K562 (cell line): ENCODE results near the gene EIF5B. TPM values are rescaled to one million over a fixed set of nuclear protein-coding genes. Genes with fewer than 3 reads are reported as not detected.

Source experiments
- ATAC-seq: fragments of 200-7000 bp; cut with Tn5 transposase; 3 replicates; pipeline ENCODE4 v1.9.1; 2020; ENCODE audit warnings: moderate library complexity
- BruUV-seq: library from RNA; stranded (reverse); fragments of 400-500 nt; replicated peaks from 2 replicates; lab custom pipeline; 2021; lab: Mats Ljungman, UMichigan
- CTCF ChIA-PET: fragments of 300-600 bp; formaldehyde crosslinking; extraction: SDS; loops from one replicate; lab custom pipeline; 2021; ENCODE audit warnings: low intra/inter-chr PET ratio; lab: Yijun Ruan, JAX
- POLR2A ChIA-PET: fragments of 300-600, 350-650 bp; sonication (Branson Sonifier 250); formaldehyde crosslinking; extraction: SDS; loops from one replicate; lab custom pipeline; 2021; ENCODE audit warnings: antibody characterized with exemption, inconsistent platforms; lab: Yijun Ruan, JAX
- DNase-seq, 4 experiments: peaks; one replicate each; pipeline versions ENCODE4 v3.0.0 to v3.0.0-alpha.2; 2011 to 2018; ENCODE audit warnings: low spot score in 3 of 4, mixed read lengths in 3 of 4; ENCODE audit errors: extremely low read depth in 1 of 4
- FAIRE-seq: peaks from 2 replicates; lab custom pipeline; 2011; peaks lifted over from hg19 to GRCh38; lab: Jason Lieb, UNC
- H2AFZ ChIP-seq: 2 replicates; pipeline ENCODE4 v1.6.0; 2011; ENCODE audit warnings: low read depth, low read length, control low read depth, inconsistent platforms
- H3K27ac ChIP-seq: fragments of 200-600 bp; 3 replicates; pipeline ENCODE4 v1.8.0; 2011; ENCODE audit warnings: low read depth, mild to moderate bottlenecking, control low read depth, inconsistent platforms, low read length, moderate library complexity, mixed read lengths; ENCODE audit errors: extremely low read depth
- H3K27me3 ChIP-seq, 2 experiments: fragments of 300-600 bp in 1 of 2; 2 replicates in 1 of 2; 3 replicates in 1 of 2; pipeline versions ENCODE4 v1.6.0 to v1.8.0; 2011; ENCODE audit warnings: inconsistent platforms in 2 of 2, low read length in 2 of 2, mild to moderate bottlenecking in 1 of 2, mixed read lengths in 1 of 2, moderate library complexity in 1 of 2; ENCODE audit not compliant: control insufficient read depth in 2 of 2, insufficient read depth in 2 of 2
- H3K36me3 ChIP-seq: fragments of 300-600 bp; 3 replicates; pipeline ENCODE4 v1.8.0; 2011; ENCODE audit warnings: mild to moderate bottlenecking, low read length, inconsistent platforms; ENCODE audit not compliant: control insufficient read depth, insufficient read depth
- H3K4me1 ChIP-seq, 2 experiments: fragments of 200-600 bp in 1 of 2; replicated peaks in 1 of 2; 2 replicates in 1 of 2; 3 replicates in 1 of 2; pipeline versions ENCODE4 v1.5.1 to v1.8.0; 2011; ENCODE audit warnings: inconsistent platforms in 2 of 2, low read length in 2 of 2, mild to moderate bottlenecking in 1 of 2, mixed read lengths in 1 of 2, moderate library complexity in 1 of 2; ENCODE audit not compliant: control insufficient read depth in 2 of 2, insufficient read depth in 2 of 2
- H3K4me2 ChIP-seq: 2 replicates; pipeline ENCODE4 v1.6.1; 2011; ENCODE audit warnings: low read length, control low read depth, inconsistent platforms, mixed read lengths; ENCODE audit not compliant: insufficient read depth
- H3K4me3 ChIP-seq: fragments of 200-600 bp; sonication (generic), shearing (Covaris generic); 2 replicates; pipeline ENCODE4 v1.5.1; 2016; ENCODE audit warnings: control low read depth, inconsistent platforms
- H3K79me2 ChIP-seq: fragments of 200-600 bp; 3 replicates; pipeline ENCODE4 v1.8.0; 2011; ENCODE audit warnings: low read length, inconsistent platforms; ENCODE audit not compliant: control insufficient read depth, insufficient read depth
- H3K9ac ChIP-seq, 2 experiments: 2 replicates each; pipeline versions ENCODE4 v1.6.0 to v1.6.1; 2011; ENCODE audit warnings: low read depth in 2 of 2, low read length in 2 of 2, control low read depth in 1 of 2, inconsistent platforms in 1 of 2, mild to moderate bottlenecking in 1 of 2, mixed read lengths in 1 of 2; ENCODE audit not compliant: insufficient read depth in 1 of 2
- H3K9me1 ChIP-seq: one replicate; pipeline ENCODE4 v1.6.0; 2011; ENCODE audit warnings: inconsistent platforms, mild to moderate bottlenecking, low read length, moderate library complexity; ENCODE audit not compliant: control insufficient read depth, insufficient read depth
- H3K9me3 ChIP-seq: replicated peaks from 2 replicates; pipeline ENCODE4 v1.5.1; 2011; ENCODE audit warnings: low read depth, low read length, inconsistent platforms; ENCODE audit not compliant: control insufficient read depth, insufficient read depth
- H4K20me1 ChIP-seq: replicated peaks from 2 replicates; pipeline ENCODE4 v1.6.1; 2011; ENCODE audit warnings: low read length, inconsistent platforms, mixed read lengths; ENCODE audit not compliant: control insufficient read depth, insufficient read depth
- PATZ1 ChIP-seq: fragments of 250-450 bp; sonication (Bioruptor Pico); IDR thresholded peaks from 2 replicates; pipeline ENCODE4 v1.5.0; 2020; ENCODE audit warnings: mild to moderate bottlenecking, borderline replicate concordance
- POLR2H ChIP-seq: IDR thresholded peaks from 2 replicates; pipeline ENCODE4 v1.6.1; 2016; ENCODE audit warnings: missing genetic modification characterization, low read depth, mild to moderate bottlenecking, control low read depth, missing compliant biosample characterization, moderate library complexity
- RBM14 ChIP-seq: fragments of 200-400 bp; formaldehyde crosslinking; IDR thresholded peaks from 2 replicates; pipeline ENCODE4 v1.6.1; 2018; ENCODE audit warnings: low read depth, mild to moderate bottlenecking, low read length, moderate library complexity, borderline replicate concordance; ENCODE audit not compliant: insufficient read depth
- WHSC1 ChIP-seq: IDR thresholded peaks from one replicate; pipeline ENCODE4 v1.6.1; 2012; ENCODE audit warnings: low read length, control low read depth, inconsistent platforms
- ZNF146 ChIP-seq: IDR thresholded peaks from one replicate; pipeline ENCODE4 v1.6.1; 2018; ENCODE audit warnings: missing compliant biosample characterization; ENCODE audit not compliant: unreplicated experiment
- WGBS: fragments of 100-300 bp; shearing (Covaris generic); methylation state at CpG from one replicate; pipeline ENCODE4 v1.1.6; 2016; ENCODE audit warnings: low coverage, mixed read lengths; ENCODE audit not compliant: insufficient coverage; ENCODE audit errors: missing lambda C conversion rate; 5-methylcytosine and 5-hydroxymethylcytosine counted together
- in situ Hi-C: fragments of 300-500 bp; cut with MboI; formaldehyde crosslinking; loops from 4 replicates; pipeline ENCODE4 v1.15.0; 2018; ENCODE audit warnings: inconsistent platforms, mixed read lengths
- intact Hi-C: fragments of 100-400 bp; cut with micrococcal nuclease; formaldehyde crosslinking; loops from 2 replicates; pipeline ENCODE4 v1.14.2; 2022
- polyA plus RNA-seq, 8 experiments: library from polyadenylated mRNA; depleted of rRNA in 4 of 8; stranded (reverse) in 5 of 8; unstranded in 3 of 8; fragments of >200 nt; fragmentation: Nextera tagmentation in 2 of 8; fragmentation: Illumina TruSeq in 1 of 8; extraction: Ambion mirVana in 2 of 8; extraction: Trizol in 1 of 8; gene quantifications; 2 replicates each; pipeline versions ENCODE4 v1.2.1 to v1.2.3, GENCODE V29; 2011 to 2014; ENCODE audit warnings: inconsistent platforms in 1 of 8, missing spikeins in 1 of 8
- total RNA-seq, 7 experiments: library from RNA; depleted of rRNA in 6 of 7; stranded (reverse); fragments of >200 nt in 6 of 7; fragmentation: Illumina TruSeq in 2 of 7; extraction: Trizol in 2 of 7; gene quantifications; 2 replicates each; pipeline versions ENCODE4 v1.2.1 to v1.2.3, GENCODE V29; 2011 to 2021; ENCODE audit warnings: low replicate concordance in 1 of 7
- TF ChIP-seq, protein P1 (sequence below), 2 experiments: fragments of 450-650 bp; formaldehyde crosslinking in 1 of 2; IDR thresholded peaks; 2 replicates each; pipeline versions ENCODE4 v1.4.0 to v1.6.1; 2014 to 2020; ENCODE audit warnings: mild to moderate bottlenecking in 2 of 2, borderline replicate concordance in 1 of 2, low read depth in 1 of 2

EIF5B gene
- total and polyA plus RNA-seq, 9 of the 15 experiments (the other 6 are each of a cell fraction or from before 2014, with no cell fraction given) = 26.5 to 143 (median 47.7) TPM

GRCh38 chr2:99442837-99443236, 105.6 kb downstream of the EIF5B start:
- CTCF ChIA-PET = interaction anchor here (0.6 to 1.8 kb wide), 3 partner anchors 26 to 111 kb away, joined by 3 to 8 read pairs (median 5); partner anchors contain the start of gene REV1
- no peaks in the 10 kb centered on the region for H4K20me1 ChIP-seq
- H3K4me1 ChIP-seq = no peaks in the 10 kb centered on the region
- DNase-seq = peak in 2 of 4 experiments; percentile 11 to 24
- POLR2A ChIA-PET = no interaction called here
- no TSS peak for BruUV-seq
- in situ Hi-C loops (no loop called here), intact Hi-C loops (loop anchor here (2.0 kb wide), 1 partner anchor 48 kb away; the partner anchor contains the start of gene REV1)
- peak; percentile 69 for FAIRE-seq
- no peaks in the 10 kb centered on the region for H3K27me3 ChIP-seq
- no peak overlapping the region for H3K4me3 ChIP-seq
- 47% methylated on average over 1 of the region's 1 CpG for WGBS
- H3K9ac ChIP-seq = no peak overlapping the region
- no peaks in the 10 kb centered on the region for H3K9me3 ChIP-seq
- peak; percentile 69; the same call in 2 of the 3 replicates for ATAC-seq
- no peak overlapping the region for H3K4me2 ChIP-seq
- H3K36me3 ChIP-seq = peaks cover 62% of the 10 kb centered on the region
- H3K27ac ChIP-seq = no peak overlapping the region
- H3K79me2 ChIP-seq = peaks cover 28% of the 10 kb centered on the region; the same call in 2 of the 3 replicates
- H2AFZ ChIP-seq = no peak overlapping the region
- no peaks in the 10 kb centered on the region for H3K9me1 ChIP-seq
- TF ChIP-seq RBM14 (no peak), ZNF146 (no peak), POLR2H (0 out of 2 replicates have a peak, but pooled peaks have one; percentile 14), PATZ1 (CRISPR knock-in tag) (no peak), WHSC1 (no peak)
- TF ChIP-seq, protein P1, sequence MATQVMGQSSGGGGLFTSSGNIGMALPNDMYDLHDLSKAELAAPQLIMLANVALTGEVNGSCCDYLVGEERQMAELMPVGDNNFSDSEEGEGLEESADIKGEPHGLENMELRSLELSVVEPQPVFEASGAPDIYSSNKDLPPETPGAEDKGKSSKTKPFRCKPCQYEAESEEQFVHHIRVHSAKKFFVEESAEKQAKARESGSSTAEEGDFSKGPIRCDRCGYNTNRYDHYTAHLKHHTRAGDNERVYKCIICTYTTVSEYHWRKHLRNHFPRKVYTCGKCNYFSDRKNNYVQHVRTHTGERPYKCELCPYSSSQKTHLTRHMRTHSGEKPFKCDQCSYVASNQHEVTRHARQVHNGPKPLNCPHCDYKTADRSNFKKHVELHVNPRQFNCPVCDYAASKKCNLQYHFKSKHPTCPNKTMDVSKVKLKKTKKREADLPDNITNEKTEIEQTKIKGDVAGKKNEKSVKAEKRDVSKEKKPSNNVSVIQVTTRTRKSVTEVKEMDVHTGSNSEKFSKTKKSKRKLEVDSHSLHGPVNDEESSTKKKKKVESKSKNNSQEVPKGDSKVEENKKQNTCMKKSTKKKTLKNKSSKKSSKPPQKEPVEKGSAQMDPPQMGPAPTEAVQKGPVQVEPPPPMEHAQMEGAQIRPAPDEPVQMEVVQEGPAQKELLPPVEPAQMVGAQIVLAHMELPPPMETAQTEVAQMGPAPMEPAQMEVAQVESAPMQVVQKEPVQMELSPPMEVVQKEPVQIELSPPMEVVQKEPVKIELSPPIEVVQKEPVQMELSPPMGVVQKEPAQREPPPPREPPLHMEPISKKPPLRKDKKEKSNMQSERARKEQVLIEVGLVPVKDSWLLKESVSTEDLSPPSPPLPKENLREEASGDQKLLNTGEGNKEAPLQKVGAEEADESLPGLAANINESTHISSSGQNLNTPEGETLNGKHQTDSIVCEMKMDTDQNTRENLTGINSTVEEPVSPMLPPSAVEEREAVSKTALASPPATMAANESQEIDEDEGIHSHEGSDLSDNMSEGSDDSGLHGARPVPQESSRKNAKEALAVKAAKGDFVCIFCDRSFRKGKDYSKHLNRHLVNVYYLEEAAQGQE (IDR thresholded peaks at IDR 0.05; ENCODE audit: borderline replicate concordance) = 0 out of 2 replicates have a peak, but pooled peaks have one; percentile 20
- TF ChIP-seq, protein P1 (CRISPR knock-in tag; IDR thresholded peaks at IDR 0.05; ENCODE audit: low read depth) = no peak
